ENCODE measurements around the gene CIBAR2.

DNA sequence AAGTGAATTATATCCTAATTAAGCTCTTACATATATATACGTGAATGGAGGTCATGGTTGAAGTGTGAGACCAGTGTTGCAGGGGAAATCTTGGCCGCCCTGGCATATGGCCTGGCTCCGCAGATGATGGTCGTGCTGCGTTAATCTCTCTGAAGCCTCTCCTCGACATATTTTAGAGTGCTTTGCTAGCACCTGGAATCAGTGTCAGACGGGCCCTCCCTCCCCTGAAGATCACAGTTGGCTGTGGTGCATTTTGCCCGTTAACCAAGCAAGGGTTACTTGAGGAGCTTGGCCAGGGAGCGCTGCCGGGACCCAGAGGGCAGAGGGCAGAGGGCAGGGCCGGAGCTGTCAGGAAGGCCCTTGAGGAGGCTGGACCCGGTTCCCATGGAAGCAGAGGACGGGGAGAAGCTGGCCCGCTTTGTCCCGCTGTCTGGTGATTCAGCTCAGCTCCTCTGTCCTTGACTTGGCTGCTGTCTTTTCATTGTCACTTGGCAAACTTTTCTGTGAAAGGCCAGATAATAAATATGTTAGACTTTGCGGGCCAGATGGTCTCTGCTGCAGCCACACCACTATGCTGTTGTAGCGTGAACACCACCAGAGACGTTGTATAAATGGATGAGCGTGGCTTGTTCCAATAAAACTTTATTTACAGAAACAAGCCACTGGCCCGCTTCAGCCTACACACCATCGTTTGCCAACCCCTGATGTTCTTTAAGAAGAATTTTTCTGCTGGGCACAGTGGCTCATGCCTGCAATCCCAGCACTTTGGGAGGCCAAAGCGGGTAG, 32.3 kb downstream of the CIBAR2 start:
- TF ChIP-seq, protein P1, sequence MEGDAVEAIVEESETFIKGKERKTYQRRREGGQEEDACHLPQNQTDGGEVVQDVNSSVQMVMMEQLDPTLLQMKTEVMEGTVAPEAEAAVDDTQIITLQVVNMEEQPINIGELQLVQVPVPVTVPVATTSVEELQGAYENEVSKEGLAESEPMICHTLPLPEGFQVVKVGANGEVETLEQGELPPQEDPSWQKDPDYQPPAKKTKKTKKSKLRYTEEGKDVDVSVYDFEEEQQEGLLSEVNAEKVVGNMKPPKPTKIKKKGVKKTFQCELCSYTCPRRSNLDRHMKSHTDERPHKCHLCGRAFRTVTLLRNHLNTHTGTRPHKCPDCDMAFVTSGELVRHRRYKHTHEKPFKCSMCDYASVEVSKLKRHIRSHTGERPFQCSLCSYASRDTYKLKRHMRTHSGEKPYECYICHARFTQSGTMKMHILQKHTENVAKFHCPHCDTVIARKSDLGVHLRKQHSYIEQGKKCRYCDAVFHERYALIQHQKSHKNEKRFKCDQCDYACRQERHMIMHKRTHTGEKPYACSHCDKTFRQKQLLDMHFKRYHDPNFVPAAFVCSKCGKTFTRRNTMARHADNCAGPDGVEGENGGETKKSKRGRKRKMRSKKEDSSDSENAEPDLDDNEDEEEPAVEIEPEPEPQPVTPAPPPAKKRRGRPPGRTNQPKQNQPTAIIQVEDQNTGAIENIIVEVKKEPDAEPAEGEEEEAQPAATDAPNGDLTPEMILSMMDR (IDR thresholded peaks at IDR 0.05; ENCODE audit: low read depth, low read length) = no peak
- TF ChIP-seq EZH2phosphoT487 (IDR thresholded peaks at IDR 0.05; ENCODE audit: low read depth) = no peak

Measured in OCI-LY3 (cell line).